ENCODE measurements around the gene PPP1R36.

PPP1R36 gene

GRCh38 chr14:64636208-64636979 lies 86.6 kb downstream of the PPP1R36 start:
- DNase-seq (ENCODE audit: low read depth, low spot score), result peak; percentile 33
- no peak overlapping the region for H3K4me3 ChIP-seq (ENCODE audit: low read length)

- no peak overlapping the region for H3K4me3 ChIP-seq (ENCODE audit: low read length)
- no peak for DNase-seq (ENCODE audit: low read depth, low spot score)
Observed at GRCh38 chr14:64636980-64637429, 87.2 kb downstream of the PPP1R36 start.

- H3K4me3 ChIP-seq (ENCODE audit: low read length), result no peak overlapping the region
- DNase-seq (ENCODE audit: low read depth, low spot score), result no peak
Observed at GRCh38 chr14:64637735-64638473, 88.1 kb downstream of the PPP1R36 start.

DNA sequence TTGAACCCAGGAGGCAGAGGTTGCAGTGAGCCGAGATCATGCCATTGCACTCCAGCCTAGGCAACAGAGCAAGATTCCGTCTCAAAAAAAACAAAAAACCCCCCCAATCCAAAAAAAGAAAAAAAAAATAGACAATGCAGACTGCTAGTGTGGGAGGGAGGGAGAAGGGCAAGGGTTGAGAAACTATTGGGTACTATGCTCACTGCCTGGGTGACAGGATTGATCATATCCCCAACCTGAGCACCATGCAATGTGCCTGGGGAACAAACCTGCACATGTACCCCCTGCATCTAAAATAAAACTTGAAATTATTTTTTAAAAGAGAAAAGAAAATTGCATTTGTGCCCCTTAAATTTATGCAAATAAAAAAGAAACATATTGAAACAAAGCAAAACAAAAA lies 88.9 kb downstream of the PPP1R36 start:
- DNase-seq (ENCODE audit: low read depth, low spot score), result no peak
- H3K4me3 ChIP-seq (ENCODE audit: low read length), result no peak overlapping the region

All from Jurkat, Clone E6-1 (cell line).